Measurements from ENCODE around the gene CASK. TPM values are rescaled to one million over a fixed set of nuclear protein-coding genes. Genes with fewer than 3 reads are reported as not detected.
"Not testable (repeated sequence)": the region's sequence is repeated elsewhere in the genome, so short reads cannot be mapped to it uniquely, and the experiment has no call there.

Gene CASK
- total RNA-seq, 1 experiment from 2014 or later = 29.4 TPM

DNA sequence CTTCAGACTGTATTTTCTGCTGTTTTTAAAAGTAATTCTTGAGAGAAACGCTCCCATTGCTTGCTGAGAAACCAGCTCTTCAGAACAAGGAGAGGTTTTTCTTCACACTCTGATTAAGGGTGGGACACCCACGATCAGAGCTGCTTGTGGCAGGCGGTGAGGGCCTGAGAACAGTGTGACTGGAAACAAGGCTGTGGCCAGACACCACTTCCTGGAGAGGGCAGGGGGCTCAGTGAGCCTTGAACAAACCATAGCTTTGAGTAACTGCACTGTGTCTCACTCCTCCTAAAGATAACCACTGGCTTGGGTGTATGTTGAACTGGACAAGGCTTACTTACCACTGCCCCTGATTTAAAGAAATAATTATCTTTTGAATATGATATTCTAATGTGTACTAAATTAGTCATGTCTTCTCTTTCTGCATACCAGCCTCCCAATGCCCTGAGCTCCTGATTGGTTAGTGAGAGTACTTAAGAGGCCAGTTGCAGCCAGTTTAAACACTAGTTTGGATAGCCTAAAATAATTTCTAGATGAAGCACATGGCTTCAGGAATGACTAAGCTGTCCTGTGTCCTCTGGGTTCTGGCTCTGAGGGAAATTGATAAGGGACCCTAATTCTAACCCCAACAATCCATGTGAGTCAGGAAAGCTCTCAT lies 203.1 kb downstream of the CASK start:
- no peak overlapping the region for H2AFZ ChIP-seq
- H3K27ac ChIP-seq = no peak overlapping the region
- no peak overlapping the region for H3K4me3 ChIP-seq
- no peaks in the 10 kb centered on the region for H3K27me3 ChIP-seq (ENCODE audit: insufficient read depth, low read depth)
- H3K4me1 ChIP-seq (replicated peaks; ENCODE audit: insufficient read depth) = no peaks in the 10 kb centered on the region
- H3K36me3 ChIP-seq (ENCODE audit: low read depth) = no peaks in the 10 kb centered on the region
- H3K79me2 ChIP-seq (ENCODE audit: low read depth) = no peaks in the 10 kb centered on the region
- H3K9me3 ChIP-seq (ENCODE audit: insufficient read depth, low read depth) = no peaks in the 10 kb centered on the region
- H3K4me2 ChIP-seq = no peak overlapping the region
- POLR2A ChIA-PET (ENCODE audit: unreplicated experiment) = interaction anchor here (0.5 kb wide), 1 partner anchor 93 kb away, joined by 4 read pairs; no protein-coding TSS in a partner anchor
- no peaks in the 10 kb centered on the region for H3K9me2 ChIP-seq (ENCODE audit: insufficient read depth)
- no peak for TF ChIP-seq EZH2 (IDR thresholded peaks at IDR 0.05; ENCODE audit: low read depth)
- no peak for TF ChIP-seq CTCF (conservative IDR thresholded peaks at IDR 0.05)
- CTCF ChIA-PET = no interaction called here
- H3F3A ChIP-seq (ENCODE audit: insufficient read depth, low read depth) = no peaks in the 10 kb centered on the region
- DNase-seq = no peak
- H4K20me1 ChIP-seq (ENCODE audit: insufficient read depth) = no peaks in the 10 kb centered on the region
- no TSS peak for BruUV-seq (replicated peaks)
- intact Hi-C loops (cut with micrococcal nuclease; ENCODE audit: unreplicated experiment) = no loop called here

- H3K9me2 ChIP-seq (ENCODE audit: insufficient read depth); DNase-seq; CTCF ChIA-PET; H4K20me1 ChIP-seq (ENCODE audit: insufficient read depth); H3F3A ChIP-seq (ENCODE audit: insufficient read depth, low read depth); H3K36me3 ChIP-seq (ENCODE audit: low read depth); H3K9me3 ChIP-seq (ENCODE audit: insufficient read depth, low read depth); BruUV-seq (replicated peaks); H3K79me2 ChIP-seq (ENCODE audit: low read depth); H3K27me3 ChIP-seq (ENCODE audit: insufficient read depth, low read depth); H3K27ac ChIP-seq; H2AFZ ChIP-seq; H3K4me1 ChIP-seq (replicated peaks; ENCODE audit: insufficient read depth); POLR2A ChIA-PET (ENCODE audit: unreplicated experiment); intact Hi-C loops (cut with micrococcal nuclease; ENCODE audit: unreplicated experiment); H3K4me2 ChIP-seq; H3K4me3 ChIP-seq: not testable (repeated sequence)
Observed at GRCh38 chrX:41719610-41720009, 203.7 kb downstream of the CASK start.

GRCh38 chrX:41718481-41719235 lies 204.7 kb downstream of the CASK start:
- H3F3A ChIP-seq (ENCODE audit: insufficient read depth, low read depth) = no peaks in the 10 kb centered on the region
- H3K4me3 ChIP-seq = no peak overlapping the region
- POLR2A ChIA-PET (ENCODE audit: unreplicated experiment) = no interaction called here
- no peaks in the 10 kb centered on the region for H3K79me2 ChIP-seq (ENCODE audit: low read depth)
- no peak for DNase-seq
- H3K4me2 ChIP-seq = no peak overlapping the region
- TF ChIP-seq EZH2 (IDR thresholded peaks at IDR 0.05; ENCODE audit: low read depth) (no peak), CTCF (conservative IDR thresholded peaks at IDR 0.05) (no peak)
- no peaks in the 10 kb centered on the region for H3K9me3 ChIP-seq (ENCODE audit: insufficient read depth, low read depth)
- intact Hi-C loops (cut with micrococcal nuclease; ENCODE audit: unreplicated experiment) = no loop called here
- H3K9me2 ChIP-seq (ENCODE audit: insufficient read depth) = no peaks in the 10 kb centered on the region
- BruUV-seq (replicated peaks) = no TSS peak
- no peaks in the 10 kb centered on the region for H3K4me1 ChIP-seq (replicated peaks; ENCODE audit: insufficient read depth)
- H4K20me1 ChIP-seq (ENCODE audit: insufficient read depth) = no peaks in the 10 kb centered on the region
- no peaks in the 10 kb centered on the region for H3K36me3 ChIP-seq (ENCODE audit: low read depth)
- H3K27ac ChIP-seq = no peak overlapping the region
- H2AFZ ChIP-seq = no peak overlapping the region
- H3K27me3 ChIP-seq (ENCODE audit: insufficient read depth, low read depth) = no peaks in the 10 kb centered on the region
- CTCF ChIA-PET = no interaction called here

Measured in PC-9 (cell line).